Measurements from ENCODE around the gene TSC22D4. TPM values are rescaled to one million over a fixed set of nuclear protein-coding genes. Genes with fewer than 3 reads are reported as not detected.

The TSC22D4 gene
- polyA plus RNA-seq, 1 experiment: 10.2 TPM

DNA sequence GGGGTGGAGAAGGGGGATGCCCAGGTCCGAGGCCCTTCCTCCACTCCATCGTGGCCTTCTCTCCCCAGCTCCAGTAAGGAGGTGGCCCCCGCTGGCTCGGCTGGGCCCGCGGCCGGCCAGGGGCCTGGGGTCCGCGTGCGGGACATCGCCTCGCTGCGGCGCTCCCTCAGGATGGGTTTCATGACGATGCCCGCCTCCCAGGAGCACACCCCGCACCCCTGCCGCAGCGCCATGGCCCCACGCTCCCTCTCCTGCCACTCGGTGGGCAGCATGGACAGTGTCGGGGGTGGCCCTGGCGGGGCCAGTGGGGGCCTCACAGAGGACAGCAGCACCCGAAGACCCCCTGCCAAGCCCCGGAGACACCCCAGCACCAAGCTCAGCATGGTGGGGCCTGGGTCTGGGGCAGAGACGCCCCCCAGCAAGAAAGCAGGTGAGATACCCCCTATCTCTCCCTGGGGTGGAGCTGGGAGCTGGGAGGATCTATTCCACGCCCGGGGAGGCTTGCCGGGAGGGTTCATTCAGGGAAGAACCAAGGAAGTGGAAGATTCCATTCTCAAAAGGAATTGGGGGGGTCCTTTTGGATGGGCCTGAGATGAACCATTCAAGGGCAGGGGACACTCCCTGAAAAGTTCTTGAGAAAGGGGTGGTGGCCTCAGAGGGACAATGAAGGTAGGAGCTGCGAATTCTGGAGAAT is 7.9 kb upstream of the TSC22D4 start:
- CTCF ChIA-PET: interaction anchor here (1.0 kb wide), 1 partner anchor 17 kb away, joined by 3 read pairs; no protein-coding TSS in a partner anchor
- POLR2A ChIA-PET: interaction anchor here (0.7 kb wide), 1 partner anchor 99 kb away, joined by 3 read pairs; the partner anchor contains the start of genes FBXO24 and LRCH4
- Histone ChIP-seq H3K27me3 (ENCODE audit: control insufficient read depth, insufficient read depth, low read length) (no peaks in the 10 kb centered on the region), H3K9me3 (ENCODE audit: control insufficient read depth, insufficient read depth, low read length) (no peaks in the 10 kb centered on the region; the same call in 1 of the 2 replicates), H3K27ac (ENCODE audit: low read depth, low read length) (no peak overlapping the region), H3K4me3 (ENCODE audit: low read depth, low read length) (no peak overlapping the region)
- DNase-seq (ENCODE audit: low read depth, low spot score): no peak
- TF ChIP-seq, protein P1, sequence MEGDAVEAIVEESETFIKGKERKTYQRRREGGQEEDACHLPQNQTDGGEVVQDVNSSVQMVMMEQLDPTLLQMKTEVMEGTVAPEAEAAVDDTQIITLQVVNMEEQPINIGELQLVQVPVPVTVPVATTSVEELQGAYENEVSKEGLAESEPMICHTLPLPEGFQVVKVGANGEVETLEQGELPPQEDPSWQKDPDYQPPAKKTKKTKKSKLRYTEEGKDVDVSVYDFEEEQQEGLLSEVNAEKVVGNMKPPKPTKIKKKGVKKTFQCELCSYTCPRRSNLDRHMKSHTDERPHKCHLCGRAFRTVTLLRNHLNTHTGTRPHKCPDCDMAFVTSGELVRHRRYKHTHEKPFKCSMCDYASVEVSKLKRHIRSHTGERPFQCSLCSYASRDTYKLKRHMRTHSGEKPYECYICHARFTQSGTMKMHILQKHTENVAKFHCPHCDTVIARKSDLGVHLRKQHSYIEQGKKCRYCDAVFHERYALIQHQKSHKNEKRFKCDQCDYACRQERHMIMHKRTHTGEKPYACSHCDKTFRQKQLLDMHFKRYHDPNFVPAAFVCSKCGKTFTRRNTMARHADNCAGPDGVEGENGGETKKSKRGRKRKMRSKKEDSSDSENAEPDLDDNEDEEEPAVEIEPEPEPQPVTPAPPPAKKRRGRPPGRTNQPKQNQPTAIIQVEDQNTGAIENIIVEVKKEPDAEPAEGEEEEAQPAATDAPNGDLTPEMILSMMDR (IDR thresholded peaks at IDR 0.05; ENCODE audit: low read depth, low read length): no peak

- TF ChIP-seq, protein P1 (IDR thresholded peaks at IDR 0.05; ENCODE audit: low read depth, low read length): no peak
- DNase-seq (ENCODE audit: low read depth, low spot score): no peak
- Histone ChIP-seq H3K27ac (ENCODE audit: low read depth, low read length) (no peak overlapping the region), H3K9me3 (ENCODE audit: control insufficient read depth, insufficient read depth, low read length) (no peaks in the 10 kb centered on the region; the same call in 1 of the 2 replicates), H3K4me3 (ENCODE audit: low read depth, low read length) (no peak overlapping the region), H3K27me3 (ENCODE audit: control insufficient read depth, insufficient read depth, low read length) (no peaks in the 10 kb centered on the region)
- POLR2A ChIA-PET: no interaction called here
- CTCF ChIA-PET: interaction anchor here (1.4 kb wide), 1 partner anchor 73 kb away, joined by 3 read pairs; no protein-coding TSS in a partner anchor
Measured at GRCh38 chr7:100486111-100486636, 7.2 kb upstream of the TSC22D4 start.

DNA sequence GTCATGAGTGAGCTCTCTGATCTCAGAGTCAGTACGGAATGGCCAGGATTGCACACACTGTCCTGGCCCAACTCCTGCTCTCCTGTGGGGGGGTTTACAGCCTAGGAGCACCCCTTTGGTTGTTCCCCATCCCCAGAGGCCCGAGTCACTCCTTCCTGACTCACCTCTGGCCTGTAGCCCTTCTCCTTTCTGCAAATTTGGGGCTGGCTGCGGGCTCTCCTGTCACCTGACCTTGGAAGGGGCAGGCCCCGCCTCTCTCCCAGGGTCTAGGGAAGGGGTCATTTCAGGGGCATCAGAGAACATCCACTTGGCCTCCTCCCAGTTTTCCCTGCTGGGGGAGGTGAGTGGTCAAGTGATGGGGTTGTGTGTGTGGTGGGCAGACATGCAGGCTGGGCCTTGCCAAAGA is 6.5 kb upstream of the TSC22D4 start:
- POLR2A ChIA-PET: interaction anchor here (0.6 kb wide), 2 partner anchors 93 to 104 kb away, joined by 3 to 6 read pairs; no protein-coding TSS in a partner anchor
- Histone ChIP-seq H3K27me3 (ENCODE audit: control insufficient read depth, insufficient read depth, low read length) (no peaks in the 10 kb centered on the region), H3K9me3 (ENCODE audit: control insufficient read depth, insufficient read depth, low read length) (no peaks in the 10 kb centered on the region; the same call in 1 of the 2 replicates), H3K4me3 (ENCODE audit: low read depth, low read length) (no peak overlapping the region), H3K27ac (ENCODE audit: low read depth, low read length) (no peak overlapping the region)
- CTCF ChIA-PET: interaction anchor here (1.4 kb wide), 1 partner anchor 74 kb away, joined by 3 read pairs; no protein-coding TSS in a partner anchor
- TF ChIP-seq, protein P1 (IDR thresholded peaks at IDR 0.05; ENCODE audit: low read depth, low read length): no peak
- no peak for DNase-seq (ENCODE audit: low read depth, low spot score)

GRCh38 chr7:100484673-100485045 is 5.6 kb upstream of the TSC22D4 start:
- TF ChIP-seq, protein P1 (IDR thresholded peaks at IDR 0.05; ENCODE audit: low read depth, low read length): no peak
- CTCF ChIA-PET: interaction anchor here (1.4 kb wide), 1 partner anchor 74 kb away, joined by 3 read pairs; no protein-coding TSS in a partner anchor
- H3K9me3 ChIP-seq (ENCODE audit: control insufficient read depth, insufficient read depth, low read length): no peaks in the 10 kb centered on the region
- no peak for DNase-seq (ENCODE audit: low read depth, low spot score)
- no peak overlapping the region for H3K27ac ChIP-seq (ENCODE audit: low read depth, low read length)
- H3K27me3 ChIP-seq (ENCODE audit: control insufficient read depth, insufficient read depth, low read length): no peaks in the 10 kb centered on the region
- no peak overlapping the region; the same call in 1 of the 2 replicates for H3K4me3 ChIP-seq (ENCODE audit: low read depth, low read length)
- POLR2A ChIA-PET: no interaction called here
